Kidney epithelial cell (primary cell): ENCODE results near the gene ACACA. TPM values are rescaled to one million over a fixed set of nuclear protein-coding genes. Genes with fewer than 3 reads are reported as not detected.

Source experiments
- DNase-seq: peaks from one replicate; pipeline ENCODE4 v3.0.0-alpha.2; 2010; ENCODE audit warnings: low read depth
- H3K27me3 ChIP-seq: 2 replicates; pipeline ENCODE4 v1.6.0; 2011; ENCODE audit warnings: low read length; ENCODE audit not compliant: control insufficient read depth, insufficient read depth
- H3K36me3 ChIP-seq: 2 replicates; pipeline ENCODE4 v1.5.1; 2011; ENCODE audit warnings: low read length; ENCODE audit not compliant: control insufficient read depth, insufficient read depth
- H3K4me3 ChIP-seq: 2 replicates; pipeline ENCODE4 v1.5.1; 2011; ENCODE audit warnings: low read depth, mild to moderate bottlenecking, control low read depth, low read length
- CTCF ChIP-seq: IDR thresholded peaks from 2 replicates; pipeline ENCODE4 v1.5.1; 2011; ENCODE audit warnings: mild to moderate bottlenecking, moderate library complexity, low read length, control low read depth, inconsistent platforms; ENCODE audit not compliant: insufficient read depth, poor library complexity, severe bottlenecking
- total RNA-seq: library from RNA; depleted of rRNA; stranded (reverse); fragments of >200 nt; gene quantifications from 2 replicates; pipeline ENCODE4 v1.2.3, GENCODE V29; 2015

ACACA gene
- total RNA-seq, 1 donor from 2014 or later, result 54.2 TPM

- DNase-seq, result no peak
These were observed 95.7 kb downstream of the ACACA start for GRCh38 chr17:37310940-37311339.

GRCh38 chr17:37309051-37309450 lies 97.6 kb downstream of the ACACA start:
- no peak for DNase-seq
- Histone ChIP-seq H3K36me3 (no peaks in the 10 kb centered on the region), H3K4me3 (no peak overlapping the region), H3K27me3 (no peaks in the 10 kb centered on the region)
- no peak for TF ChIP-seq CTCF

More at GRCh38 chr17:37310940-37311339, 95.7 kb downstream of the ACACA start:
- no peaks in the 10 kb centered on the region for H3K36me3 ChIP-seq
- no peak for TF ChIP-seq CTCF
- no peaks in the 10 kb centered on the region for H3K27me3 ChIP-seq
- H3K4me3 ChIP-seq, result no peak overlapping the region

GRCh38 chr17:37305406-37305905 lies 101.2 kb downstream of the ACACA start:
- TF ChIP-seq CTCF, result no peak
- no peak for DNase-seq
- H3K27me3 ChIP-seq, result no peaks in the 10 kb centered on the region
- no peaks in the 10 kb centered on the region for H3K36me3 ChIP-seq
- H3K4me3 ChIP-seq, result no peak overlapping the region

GRCh38 chr17:37301288-37301687 lies 105.3 kb downstream of the ACACA start:
- no peak for DNase-seq
- TF ChIP-seq CTCF, result no peak
- H3K27me3 ChIP-seq, result no peaks in the 10 kb centered on the region

GRCh38 chr17:37300683-37301082 lies 106.0 kb downstream of the ACACA start:
- DNase-seq, result no peak
- TF ChIP-seq CTCF, result no peak
- no peaks in the 10 kb centered on the region for H3K27me3 ChIP-seq
- no peaks in the 10 kb centered on the region for H3K36me3 ChIP-seq
- no peak overlapping the region for H3K4me3 ChIP-seq

More at GRCh38 chr17:37301288-37301687, 105.3 kb downstream of the ACACA start:
- Histone ChIP-seq H3K4me3 (no peak overlapping the region), H3K36me3 (no peaks in the 10 kb centered on the region)
